ENCODE data around the gene UGP2. TPM values are rescaled to one million over a fixed set of nuclear protein-coding genes. Genes with fewer than 3 reads are reported as not detected.

Gene UGP2
- total RNA-seq, 4 donors from 2014 or later = 163 to 247 (median 198) TPM

DNA sequence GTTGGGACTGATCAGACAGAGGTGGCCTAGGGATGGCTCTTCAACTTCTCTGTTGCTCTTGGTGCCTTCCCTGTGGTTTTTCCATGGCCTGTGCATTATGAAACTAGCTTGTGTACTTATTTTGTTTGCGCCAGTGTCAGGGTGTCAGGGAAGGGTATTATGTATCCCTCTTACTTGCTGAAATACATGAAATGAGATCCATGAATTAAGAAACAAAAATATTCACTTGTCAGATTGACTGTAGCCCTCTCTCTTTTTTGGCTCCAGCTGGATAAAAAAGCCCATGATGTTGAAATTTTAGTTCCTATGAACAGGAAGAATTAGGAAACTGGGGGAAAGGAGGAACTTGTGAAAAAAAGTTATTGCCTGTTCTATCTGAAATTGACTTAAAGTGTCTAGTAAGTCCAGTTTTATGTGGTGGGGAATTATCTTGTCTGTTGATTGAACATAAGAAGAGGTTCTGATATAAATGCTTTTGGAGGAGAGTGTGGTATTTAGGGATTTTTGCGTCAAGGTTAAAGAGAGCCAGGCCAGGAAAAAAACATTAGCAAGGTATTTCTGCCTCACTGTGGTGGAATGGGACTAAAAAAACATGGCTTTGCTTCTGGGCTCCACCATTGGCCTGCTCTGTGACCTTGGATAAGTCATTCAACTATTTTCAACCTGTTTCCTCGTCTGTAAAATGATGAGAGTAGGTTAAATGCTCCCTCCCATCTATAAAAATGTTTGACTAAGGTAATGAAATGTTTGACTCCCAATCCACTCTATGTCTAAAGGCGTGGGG is 12.0 kb downstream of the UGP2 start:
- Histone ChIP-seq H3K9me3 (no peaks in the 10 kb centered on the region), H3K27ac (replicated peaks in 1 of 4) (no peak overlapping the region), H3K36me3 (peaks cover 14 to 26% (median 22%) of the 10 kb centered on the region in 4 donors), H3K4me1 (peaks cover 35 to 63% (median 50%) of the 10 kb centered on the region in 4 donors), H3K27me3 (no peaks in the 10 kb centered on the region), H3K4me3 (no peak overlapping the region)
- 88% methylated on average over 4 of the region's 4 CpGs for WGBS
- TF ChIP-seq, protein P1, sequence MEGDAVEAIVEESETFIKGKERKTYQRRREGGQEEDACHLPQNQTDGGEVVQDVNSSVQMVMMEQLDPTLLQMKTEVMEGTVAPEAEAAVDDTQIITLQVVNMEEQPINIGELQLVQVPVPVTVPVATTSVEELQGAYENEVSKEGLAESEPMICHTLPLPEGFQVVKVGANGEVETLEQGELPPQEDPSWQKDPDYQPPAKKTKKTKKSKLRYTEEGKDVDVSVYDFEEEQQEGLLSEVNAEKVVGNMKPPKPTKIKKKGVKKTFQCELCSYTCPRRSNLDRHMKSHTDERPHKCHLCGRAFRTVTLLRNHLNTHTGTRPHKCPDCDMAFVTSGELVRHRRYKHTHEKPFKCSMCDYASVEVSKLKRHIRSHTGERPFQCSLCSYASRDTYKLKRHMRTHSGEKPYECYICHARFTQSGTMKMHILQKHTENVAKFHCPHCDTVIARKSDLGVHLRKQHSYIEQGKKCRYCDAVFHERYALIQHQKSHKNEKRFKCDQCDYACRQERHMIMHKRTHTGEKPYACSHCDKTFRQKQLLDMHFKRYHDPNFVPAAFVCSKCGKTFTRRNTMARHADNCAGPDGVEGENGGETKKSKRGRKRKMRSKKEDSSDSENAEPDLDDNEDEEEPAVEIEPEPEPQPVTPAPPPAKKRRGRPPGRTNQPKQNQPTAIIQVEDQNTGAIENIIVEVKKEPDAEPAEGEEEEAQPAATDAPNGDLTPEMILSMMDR (IDR thresholded peaks at IDR 0.05) = no peak
- no peak for TF ChIP-seq EP300 (IDR thresholded peaks at IDR 0.05)
- TF ChIP-seq POLR2AphosphoS5 (IDR thresholded peaks at IDR 0.05) = no peak
- DNase-seq (ENCODE audit: extremely low spot score) = no peak
- intact Hi-C loops (cut with DNase I) = loop anchor here (10.0 kb wide), 1 partner anchor 159 kb away; no protein-coding TSS in a partner anchor

DNA sequence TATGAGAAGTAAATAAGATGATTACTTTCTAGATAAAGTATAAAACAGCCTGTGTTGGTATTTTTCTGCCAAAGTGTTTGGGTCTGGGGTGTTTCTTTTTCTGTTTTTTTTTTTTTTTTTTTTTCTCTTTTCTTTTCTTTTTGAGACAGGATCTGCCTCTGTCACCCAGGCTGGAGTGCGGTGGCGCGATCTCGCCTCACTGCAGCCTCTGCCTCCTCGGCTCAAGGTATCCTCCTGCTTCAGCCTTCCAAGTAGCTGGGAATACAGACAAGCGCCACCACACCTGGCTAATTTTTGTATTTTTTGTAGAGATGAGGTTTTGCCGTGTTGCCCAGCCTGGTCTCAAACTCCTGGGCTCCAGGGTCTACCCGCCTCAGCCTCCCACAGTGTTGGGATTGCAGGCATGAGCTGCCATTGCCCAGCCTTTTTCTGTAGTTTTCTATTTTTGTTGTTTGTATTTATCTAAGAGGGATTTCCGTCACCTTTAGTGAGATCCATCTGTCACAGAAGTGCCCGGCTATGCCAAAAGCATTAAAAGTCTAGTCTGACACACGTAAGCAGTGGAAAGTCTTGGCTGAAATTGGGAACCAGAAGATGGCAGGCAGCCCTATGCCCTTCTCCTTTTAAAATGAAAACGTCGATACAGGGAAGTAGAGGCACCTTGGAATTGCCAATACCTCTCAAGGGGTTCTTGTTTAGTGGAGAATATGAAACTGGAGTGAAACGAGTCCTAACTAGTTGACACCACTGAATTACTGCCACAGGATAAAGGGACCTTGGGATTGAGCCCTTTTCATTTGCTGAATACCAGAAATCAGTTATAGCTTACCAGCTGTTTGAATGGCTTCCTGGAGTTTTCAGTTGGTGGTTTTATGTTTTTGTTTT is 14.0 kb downstream of the UGP2 start:
- DNase-seq (ENCODE audit: extremely low spot score) = no peak
- H3K4me3 ChIP-seq = no peak overlapping the region
- H3K27me3 ChIP-seq = no peaks in the 10 kb centered on the region
- H3K9me3 ChIP-seq = no peaks in the 10 kb centered on the region
- H3K36me3 ChIP-seq = peaks cover 14 to 45% (median 35%) of the 10 kb centered on the region in 4 donors
- peaks cover 24 to 44% (median 31%) of the 10 kb centered on the region in 4 donors for H3K4me1 ChIP-seq
- TF ChIP-seq POLR2AphosphoS5 (IDR thresholded peaks at IDR 0.05) = no peak
- no peak for TF ChIP-seq EP300 (IDR thresholded peaks at IDR 0.05)
- TF ChIP-seq, protein P1 (IDR thresholded peaks at IDR 0.05) = no peak
- TF ChIP-seq POLR2A (IDR thresholded peaks at IDR 0.05; ENCODE audit: low read depth) = no peak
- intact Hi-C loops (cut with DNase I) = loop anchor here (10.0 kb wide), 1 partner anchor 161 kb away; no protein-coding TSS in a partner anchor
- no peak overlapping the region for H3K27ac ChIP-seq (replicated peaks in 1 of 4)
- 96% methylated on average over 14 of the region's 14 CpGs for WGBS

DNA sequence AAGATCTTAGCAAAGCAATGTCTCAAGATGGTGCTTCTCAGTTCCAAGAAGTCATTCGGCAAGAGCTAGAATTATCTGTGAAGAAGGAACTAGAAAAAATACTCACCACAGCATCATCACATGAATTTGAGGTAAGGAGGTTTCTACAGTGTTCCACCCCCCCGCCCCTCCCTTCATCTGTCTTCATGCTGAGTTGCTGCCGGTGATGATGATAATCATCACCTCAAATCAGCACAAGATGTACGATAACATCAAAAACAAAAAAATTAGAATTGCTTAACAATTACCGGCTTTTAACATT is 14.6 kb downstream of the UGP2 start:
- H3K9me3 ChIP-seq = no peaks in the 10 kb centered on the region
- no peak for TF ChIP-seq EP300 (IDR thresholded peaks at IDR 0.05)
- no peak for TF ChIP-seq POLR2A (IDR thresholded peaks at IDR 0.05; ENCODE audit: low read depth)
- TF ChIP-seq, protein P1 (IDR thresholded peaks at IDR 0.05) = no peak
- no peak for TF ChIP-seq POLR2AphosphoS5 (IDR thresholded peaks at IDR 0.05)
- no peak for DNase-seq (ENCODE audit: extremely low spot score)
- no peak overlapping the region for H3K4me3 ChIP-seq
- intact Hi-C loops (cut with DNase I) = loop anchor here (10.0 kb wide), 1 partner anchor 161 kb away; no protein-coding TSS in a partner anchor
- H3K4me1 ChIP-seq = peaks cover 19 to 38% (median 31%) of the 10 kb centered on the region in 4 donors
- WGBS = 75% methylated on average over 5 of the region's 5 CpGs
- no peaks in the 10 kb centered on the region for H3K27me3 ChIP-seq
- H3K36me3 ChIP-seq = peaks cover 14 to 47% (median 35%) of the 10 kb centered on the region in 4 donors
- no peak overlapping the region for H3K27ac ChIP-seq (replicated peaks in 1 of 4)

DNA sequence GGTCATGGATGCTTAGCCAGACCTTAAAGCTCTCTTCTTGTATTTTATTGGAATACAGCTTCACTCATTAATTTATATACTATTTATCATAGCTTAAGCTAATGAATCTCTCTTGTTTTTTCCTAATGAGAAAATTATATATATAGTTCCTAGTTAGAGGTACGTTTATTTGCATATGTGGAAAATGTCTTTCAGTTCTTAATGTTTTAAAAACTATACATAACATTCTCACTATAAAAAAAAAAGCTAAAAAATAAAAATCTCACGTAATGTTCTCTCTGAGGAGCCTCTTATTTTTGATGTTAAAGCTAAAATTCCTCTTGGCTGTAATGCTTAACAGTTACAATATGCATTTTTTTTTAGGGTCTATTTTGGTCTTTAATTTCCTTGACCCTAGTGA is 16.6 kb downstream of the UGP2 start:
- no peak overlapping the region for H3K4me3 ChIP-seq
- peaks cover 21 to 33% (median 30%) of the 10 kb centered on the region in 4 donors for H3K4me1 ChIP-seq
- TF ChIP-seq POLR2AphosphoS5 (IDR thresholded peaks at IDR 0.05) = no peak
- TF ChIP-seq, protein P1 (IDR thresholded peaks at IDR 0.05) = no peak
- no peak for TF ChIP-seq EP300 (IDR thresholded peaks at IDR 0.05)
- TF ChIP-seq POLR2A (IDR thresholded peaks at IDR 0.05; ENCODE audit: low read depth) = no peak
- DNase-seq (ENCODE audit: extremely low spot score) = no peak
- H3K27me3 ChIP-seq = no peaks in the 10 kb centered on the region
- peaks cover 14 to 60% (median 35%) of the 10 kb centered on the region in 4 donors for H3K36me3 ChIP-seq
- no peak overlapping the region for H3K27ac ChIP-seq (replicated peaks in 1 of 4)
- WGBS = 97% methylated on average over 2 of the region's 2 CpGs
- intact Hi-C loops (cut with DNase I) = loop anchor here (10.0 kb wide), 1 partner anchor 163 kb away; no protein-coding TSS in a partner anchor
- no peaks in the 10 kb centered on the region for H3K9me3 ChIP-seq
